ENCODE measurements around the gene MIA2. TPM values are rescaled to one million over a fixed set of nuclear protein-coding genes. Genes with fewer than 3 reads are reported as not detected.

Gene MIA2
- total and polyA plus RNA-seq, 2 donors (not counting 1 experiment from before 2014, with no cell fraction given): 11.5 to 27.1 TPM

DNA sequence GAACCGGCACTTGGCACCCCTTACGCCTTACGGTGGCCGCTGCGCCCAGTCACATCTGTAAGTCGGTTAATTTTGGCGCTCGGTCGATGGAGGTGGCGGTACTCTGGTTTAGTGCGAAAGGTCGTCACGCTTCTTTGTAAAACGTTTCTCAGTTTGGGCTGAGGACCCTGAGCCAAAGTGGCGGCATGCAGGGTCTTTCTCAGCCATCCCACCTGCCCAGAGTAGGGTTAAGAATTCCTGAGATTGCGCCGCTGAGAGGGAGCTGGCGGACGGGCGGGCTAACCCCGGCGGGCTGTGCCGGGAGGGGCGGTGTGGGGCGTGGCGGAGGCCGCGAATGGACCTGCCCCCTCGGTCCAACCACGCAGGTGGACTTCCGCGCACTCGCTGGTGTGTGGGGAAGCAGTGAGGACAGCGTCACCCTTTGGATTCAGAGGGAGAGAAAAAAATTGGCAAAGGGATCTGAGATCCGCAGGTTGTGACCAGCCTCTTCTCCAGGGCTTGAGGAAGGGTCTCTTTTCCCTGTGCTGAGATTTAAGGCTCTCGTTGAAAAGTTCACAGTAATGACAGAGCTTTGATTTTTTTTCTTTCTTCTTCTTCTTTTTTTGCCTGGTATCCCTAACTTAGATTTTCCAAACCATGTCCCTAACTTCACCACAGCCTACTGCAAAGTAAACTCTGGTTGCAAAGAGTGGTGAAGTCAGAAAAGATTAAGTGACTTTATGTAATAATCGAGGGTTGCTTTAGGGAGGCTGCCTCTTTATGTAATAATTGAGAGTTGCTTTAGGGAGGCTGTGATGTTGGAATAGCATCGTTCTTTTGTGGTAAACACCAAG is 199.1 kb downstream of the MIA2 start:
- H3K79me2 ChIP-seq (ENCODE audit: control insufficient read depth, insufficient read depth, low read length): peaks cover 39% of the 10 kb centered on the region
- ChIA-PET CTCF (interaction anchor here (0.7 to 1.8 kb wide), 7 partner anchors 14 to 318 kb away, joined by 3 to 7 read pairs (median 4); partner anchors contain the start of genes GEMIN2 and TRAPPC6B), POLR2A (interaction anchor here (0.6 to 3.4 kb wide), 6 partner anchors 164 to 330 kb away, joined by 4 to 33 read pairs (median 11); partner anchors contain the start of genes PNN, SEC23A and TRAPPC6B)
- H3K4me2 ChIP-seq (replicated peaks; ENCODE audit: low read depth, low read length, poor library complexity, severe bottlenecking): peak overlapping the region; percentile 90
- peaks cover 39% of the 10 kb centered on the region for H3K4me1 Mint-ChIP-seq
- H3K4me1 ChIP-seq (ENCODE audit: control insufficient read depth in 2 of 2, insufficient read depth in 2 of 2, low read length in 2 of 2): peaks cover 24 to 30% of the 10 kb centered on the region in 2 donors
- intact Hi-C loops (cut with micrococcal nuclease): loop anchor here (1.0 to 5.0 kb wide), 5 partner anchors 36 to 330 kb away; partner anchors contain the start of genes PNN, SEC23A and TRAPPC6B
- peaks cover 36% of the 10 kb centered on the region for H4K20me1 ChIP-seq (ENCODE audit: control insufficient read depth, insufficient read depth, low read length, poor library complexity, severe bottlenecking)
- no peaks in the 10 kb centered on the region for H3K9me3 ChIP-seq (ENCODE audit: control extremely low read depth in 1 of 3, control insufficient read depth in 2 of 3, insufficient read depth in 1 of 3, low read length in 2 of 3)
- H3K4me3 ChIP-seq (ENCODE audit: control extremely low read depth in 1 of 5, extremely low read depth in 1 of 5, insufficient read depth in 1 of 5, low read depth in 2 of 5, low read length in 4 of 5): peak overlapping the region; percentile 60 to 90 (median 63)
- H3K27ac ChIP-seq (ENCODE audit: low read length in 2 of 2): peak overlapping the region; percentile 87 to 100
- ATAC-seq (ENCODE audit: low read depth): peak; percentile 70
- H3K9ac ChIP-seq (ENCODE audit: low read length): peak overlapping the region; percentile 95
- H3K36me3 ChIP-seq (replicated peaks in 1 of 2; ENCODE audit: control extremely low read depth in 1 of 2, control insufficient read depth in 1 of 2, extremely low read depth in 1 of 2, insufficient read depth in 2 of 2, low read length in 1 of 2): no peaks in the 10 kb centered on the region
- H3K9me3 Mint-ChIP-seq (ENCODE audit: insufficient read depth): no peaks in the 10 kb centered on the region
- H3K27ac Mint-ChIP-seq: peak overlapping the region; percentile 100
- H3K4me3 Mint-ChIP-seq: peak overlapping the region; percentile 99
- no peak for DNase-seq
- TF ChIP-seq, protein P1, sequence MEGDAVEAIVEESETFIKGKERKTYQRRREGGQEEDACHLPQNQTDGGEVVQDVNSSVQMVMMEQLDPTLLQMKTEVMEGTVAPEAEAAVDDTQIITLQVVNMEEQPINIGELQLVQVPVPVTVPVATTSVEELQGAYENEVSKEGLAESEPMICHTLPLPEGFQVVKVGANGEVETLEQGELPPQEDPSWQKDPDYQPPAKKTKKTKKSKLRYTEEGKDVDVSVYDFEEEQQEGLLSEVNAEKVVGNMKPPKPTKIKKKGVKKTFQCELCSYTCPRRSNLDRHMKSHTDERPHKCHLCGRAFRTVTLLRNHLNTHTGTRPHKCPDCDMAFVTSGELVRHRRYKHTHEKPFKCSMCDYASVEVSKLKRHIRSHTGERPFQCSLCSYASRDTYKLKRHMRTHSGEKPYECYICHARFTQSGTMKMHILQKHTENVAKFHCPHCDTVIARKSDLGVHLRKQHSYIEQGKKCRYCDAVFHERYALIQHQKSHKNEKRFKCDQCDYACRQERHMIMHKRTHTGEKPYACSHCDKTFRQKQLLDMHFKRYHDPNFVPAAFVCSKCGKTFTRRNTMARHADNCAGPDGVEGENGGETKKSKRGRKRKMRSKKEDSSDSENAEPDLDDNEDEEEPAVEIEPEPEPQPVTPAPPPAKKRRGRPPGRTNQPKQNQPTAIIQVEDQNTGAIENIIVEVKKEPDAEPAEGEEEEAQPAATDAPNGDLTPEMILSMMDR (IDR thresholded peaks at IDR 0.05): no peak
- no peak for TF ChIP-seq EZH2 (IDR thresholded peaks at IDR 0.05; ENCODE audit: borderline replicate concordance, insufficient read depth, low read depth, low read length, poor library complexity, severe bottlenecking)
- H3K27me3 ChIP-seq (replicated peaks in 1 of 4; ENCODE audit: control extremely low read depth in 1 of 4, control insufficient read depth in 3 of 4, insufficient read depth in 4 of 4, low read length in 3 of 4): no peaks in the 10 kb centered on the region
- H3K27me3 Mint-ChIP-seq: no peaks in the 10 kb centered on the region
- WGBS (ENCODE audit: insufficient coverage): under 1% methylated on average over 31 of the region's 38 CpGs
- H2AFZ ChIP-seq (ENCODE audit: insufficient read depth, low read depth, low read length, poor library complexity, severe bottlenecking): peak overlapping the region; percentile 88
